ENCODE measurements around the gene INSRR.

The INSRR gene

DNA sequence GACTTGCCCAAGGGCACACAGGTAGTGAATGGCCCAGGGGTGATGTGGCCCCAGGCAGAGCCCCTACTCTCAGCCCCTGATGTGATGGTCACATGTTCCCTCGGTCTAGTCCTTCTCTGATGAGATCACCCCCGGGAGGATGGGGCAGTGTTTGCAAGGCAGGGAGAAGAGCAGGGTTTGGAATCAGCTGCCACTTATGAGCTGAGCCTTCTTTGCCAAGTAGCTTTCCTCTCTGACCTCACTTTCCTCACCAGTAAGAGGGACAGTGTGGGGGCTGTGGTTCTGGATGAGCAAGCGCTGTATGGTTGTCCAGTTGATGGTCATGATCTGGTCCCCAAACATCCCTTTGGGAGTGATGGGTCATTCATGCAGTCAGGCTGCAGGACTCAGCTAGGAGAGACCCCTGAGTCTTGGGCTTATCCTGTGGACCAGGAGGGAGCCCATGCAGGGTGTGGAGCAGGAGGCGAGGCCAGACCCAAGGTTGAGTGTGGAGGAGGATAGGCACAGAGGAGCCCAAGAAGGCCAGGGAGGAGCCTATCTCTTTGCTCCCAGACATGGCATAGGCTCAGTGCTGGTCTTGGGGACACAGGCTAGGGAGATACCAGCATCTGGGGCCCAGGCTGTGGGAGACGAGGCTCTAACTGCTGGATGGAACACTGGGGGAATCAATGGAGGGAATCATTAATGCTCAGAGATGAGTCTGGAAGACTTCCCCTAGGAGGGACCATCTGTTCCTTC lies 18.7 kb upstream of the INSRR start:
- TF ChIP-seq, protein P1, sequence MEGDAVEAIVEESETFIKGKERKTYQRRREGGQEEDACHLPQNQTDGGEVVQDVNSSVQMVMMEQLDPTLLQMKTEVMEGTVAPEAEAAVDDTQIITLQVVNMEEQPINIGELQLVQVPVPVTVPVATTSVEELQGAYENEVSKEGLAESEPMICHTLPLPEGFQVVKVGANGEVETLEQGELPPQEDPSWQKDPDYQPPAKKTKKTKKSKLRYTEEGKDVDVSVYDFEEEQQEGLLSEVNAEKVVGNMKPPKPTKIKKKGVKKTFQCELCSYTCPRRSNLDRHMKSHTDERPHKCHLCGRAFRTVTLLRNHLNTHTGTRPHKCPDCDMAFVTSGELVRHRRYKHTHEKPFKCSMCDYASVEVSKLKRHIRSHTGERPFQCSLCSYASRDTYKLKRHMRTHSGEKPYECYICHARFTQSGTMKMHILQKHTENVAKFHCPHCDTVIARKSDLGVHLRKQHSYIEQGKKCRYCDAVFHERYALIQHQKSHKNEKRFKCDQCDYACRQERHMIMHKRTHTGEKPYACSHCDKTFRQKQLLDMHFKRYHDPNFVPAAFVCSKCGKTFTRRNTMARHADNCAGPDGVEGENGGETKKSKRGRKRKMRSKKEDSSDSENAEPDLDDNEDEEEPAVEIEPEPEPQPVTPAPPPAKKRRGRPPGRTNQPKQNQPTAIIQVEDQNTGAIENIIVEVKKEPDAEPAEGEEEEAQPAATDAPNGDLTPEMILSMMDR (IDR thresholded peaks at IDR 0.05; ENCODE audit: borderline replicate concordance, control extremely low read depth, extremely low read depth, insufficient read depth, missing control alignments) = no peak
- DNase-seq (ENCODE audit: low spot score) = no peak
- in situ Hi-C loops (cut with MboI; ENCODE audit: low sequenced_read_pairs, unreplicated experiment) = no loop called here

DNA sequence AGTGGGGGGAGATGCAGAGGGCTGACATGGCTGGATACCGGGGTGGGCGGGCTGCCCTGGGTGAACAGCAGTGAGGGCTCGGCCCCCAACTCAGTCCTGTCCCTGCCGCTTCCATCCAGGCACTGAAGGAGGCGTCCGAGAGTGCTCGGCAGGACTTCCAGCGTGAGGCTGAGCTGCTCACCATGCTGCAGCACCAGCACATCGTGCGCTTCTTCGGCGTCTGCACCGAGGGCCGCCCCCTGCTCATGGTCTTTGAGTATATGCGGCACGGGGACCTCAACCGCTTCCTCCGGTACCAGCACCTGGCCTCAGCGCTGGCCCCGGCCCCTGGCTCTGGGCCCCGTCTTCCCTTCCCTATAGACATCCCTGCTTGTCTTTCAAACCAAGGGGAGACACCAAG lies 17.4 kb upstream of the INSRR start:
- TF ChIP-seq, protein P1 (IDR thresholded peaks at IDR 0.05; ENCODE audit: borderline replicate concordance, control extremely low read depth, extremely low read depth, insufficient read depth, missing control alignments) = no peak
- DNase-seq (ENCODE audit: low spot score) = no peak
- in situ Hi-C loops (cut with MboI; ENCODE audit: low sequenced_read_pairs, unreplicated experiment) = no loop called here

DNA sequence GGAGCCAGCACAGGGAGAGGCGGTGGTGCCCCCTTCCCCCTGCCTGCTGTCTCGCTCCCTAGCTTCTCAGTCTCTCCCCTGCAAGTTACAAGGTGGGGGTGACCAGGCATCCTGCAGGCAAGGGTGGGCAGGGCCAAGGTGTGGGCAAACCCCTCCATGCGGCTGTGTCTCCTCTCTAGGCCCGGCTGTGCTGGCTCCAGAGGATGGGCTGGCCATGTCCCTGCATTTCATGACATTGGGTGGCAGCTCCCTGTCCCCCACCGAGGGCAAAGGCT lies 16.4 kb upstream of the INSRR start:
- DNase-seq (ENCODE audit: low spot score) = no peak
- TF ChIP-seq, protein P1 (IDR thresholded peaks at IDR 0.05; ENCODE audit: borderline replicate concordance, control extremely low read depth, extremely low read depth, insufficient read depth, missing control alignments) = no peak
- in situ Hi-C loops (cut with MboI; ENCODE audit: low sequenced_read_pairs, unreplicated experiment) = no loop called here

DNA sequence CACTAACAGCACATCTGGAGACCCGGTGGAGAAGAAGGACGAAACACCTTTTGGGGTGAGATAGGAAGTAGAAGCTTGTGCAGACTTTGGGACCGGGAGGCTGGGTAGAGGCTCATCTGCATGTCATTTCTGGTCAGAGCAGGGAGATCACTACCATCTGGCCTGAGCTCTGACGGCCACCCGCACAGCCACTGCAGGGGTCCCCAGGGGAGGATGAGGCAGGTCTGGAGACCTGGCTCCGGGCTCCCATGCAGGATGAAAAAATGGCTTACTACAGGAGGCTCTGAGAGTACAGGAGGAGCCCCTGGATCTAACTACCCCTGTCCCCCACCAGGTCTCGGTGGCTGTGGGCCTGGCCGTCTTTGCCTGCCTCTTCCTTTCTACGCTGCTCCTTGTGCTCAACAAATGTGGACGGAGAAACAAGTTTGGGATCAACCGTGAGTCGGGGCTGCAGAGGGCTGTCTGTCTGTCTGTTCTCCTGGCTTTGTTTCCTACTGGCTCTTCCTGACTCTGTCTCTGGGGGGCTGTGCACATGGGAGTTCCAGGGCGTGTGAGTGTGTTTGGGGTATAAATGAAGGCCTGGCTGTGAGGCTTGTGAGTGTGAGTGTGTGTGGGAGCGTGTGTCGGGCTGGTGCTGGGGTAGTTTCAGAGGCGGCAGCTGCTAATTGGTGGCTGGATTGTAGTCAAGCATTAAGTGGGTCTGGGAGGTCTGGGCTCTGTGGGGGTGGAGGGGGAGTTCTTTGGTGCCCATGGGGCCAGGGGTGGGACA lies 15.8 kb upstream of the INSRR start:
- DNase-seq (ENCODE audit: low spot score) = no peak
- TF ChIP-seq, protein P1 (IDR thresholded peaks at IDR 0.05; ENCODE audit: borderline replicate concordance, control extremely low read depth, extremely low read depth, insufficient read depth, missing control alignments) = no peak
- in situ Hi-C loops (cut with MboI; ENCODE audit: low sequenced_read_pairs, unreplicated experiment) = no loop called here

DNA sequence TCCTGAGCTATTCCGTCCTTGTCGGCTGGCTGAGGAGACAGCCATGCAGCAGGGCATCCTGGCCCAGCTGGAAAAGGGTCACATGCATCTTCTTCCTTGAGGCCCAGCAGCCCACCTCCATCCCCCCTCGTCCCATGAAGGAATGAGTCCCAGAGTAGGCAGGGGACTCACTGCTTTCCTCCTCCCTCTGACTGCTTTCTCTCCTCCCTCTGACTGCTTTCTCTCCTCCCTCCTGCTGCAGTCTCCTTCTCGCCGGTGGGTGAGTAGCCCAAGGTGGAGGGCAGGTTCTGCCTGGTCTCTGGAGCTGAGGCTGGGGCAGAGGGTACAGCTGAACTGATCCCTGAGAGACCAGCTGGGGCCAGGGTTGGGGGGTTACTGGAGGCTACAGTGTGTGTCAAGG lies 15.2 kb upstream of the INSRR start:
- TF ChIP-seq, protein P1 (IDR thresholded peaks at IDR 0.05; ENCODE audit: borderline replicate concordance, control extremely low read depth, extremely low read depth, insufficient read depth, missing control alignments) = no peak
- no peak for DNase-seq (ENCODE audit: low spot score)
- in situ Hi-C loops (cut with MboI; ENCODE audit: low sequenced_read_pairs, unreplicated experiment) = no loop called here

DNA sequence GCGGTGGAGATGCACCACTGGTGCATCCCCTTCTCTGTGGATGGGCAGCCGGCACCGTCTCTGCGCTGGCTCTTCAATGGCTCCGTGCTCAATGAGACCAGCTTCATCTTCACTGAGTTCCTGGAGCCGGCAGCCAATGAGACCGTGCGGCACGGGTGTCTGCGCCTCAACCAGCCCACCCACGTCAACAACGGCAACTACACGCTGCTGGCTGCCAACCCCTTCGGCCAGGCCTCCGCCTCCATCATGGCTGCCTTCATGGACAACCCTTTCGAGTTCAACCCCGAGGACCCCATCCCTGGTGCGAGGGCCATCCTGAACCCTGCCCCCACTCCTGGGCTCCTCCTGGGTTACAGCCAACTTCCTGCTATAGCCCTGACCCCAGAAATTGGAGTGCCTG lies 14.7 kb upstream of the INSRR start:
- TF ChIP-seq, protein P1 (IDR thresholded peaks at IDR 0.05; ENCODE audit: borderline replicate concordance, control extremely low read depth, extremely low read depth, insufficient read depth, missing control alignments) = no peak
- in situ Hi-C loops (cut with MboI; ENCODE audit: low sequenced_read_pairs, unreplicated experiment) = no loop called here
- no peak for DNase-seq (ENCODE audit: low spot score)

All from GM13976 (cell line).